Neural cell (in vitro differentiated cells): ENCODE results near the gene URAD.

Experiments used
- EP300 ChIP-seq: fragments of 450-650 bp; conservative IDR thresholded peaks from 2 replicates; pipeline ENCODE4 v1.6.1; 2014; ENCODE audit warnings: antibody characterized with exemption, mild to moderate bottlenecking, moderate library complexity; ENCODE audit not compliant: poor library complexity, severe bottlenecking
- EZH2 ChIP-seq: fragments of 200-600, 300-800 bp; shearing (Covaris generic), sonication (generic); IDR thresholded peaks from 2 replicates; pipeline ENCODE4 v1.6.1; 2014; ENCODE audit warnings: antibody characterized with exemption, low read length, borderline replicate concordance, mild to moderate bottlenecking; ENCODE audit not compliant: insufficient read depth, poor library complexity, severe bottlenecking
- MXI1 ChIP-seq: fragments of 450-650 bp; conservative IDR thresholded peaks from 2 replicates; pipeline ENCODE4 v1.6.1; 2014; ENCODE audit warnings: antibody characterized with exemption, mild to moderate bottlenecking; ENCODE audit not compliant: poor library complexity, severe bottlenecking
- POLR2AphosphoS5 ChIP-seq: IDR thresholded peaks from 2 replicates; pipeline ENCODE4 v1.6.1; 2012
- RAD21 ChIP-seq: fragments of 450-650 bp; conservative IDR thresholded peaks from 2 replicates; pipeline ENCODE4 v1.6.1; 2014; ENCODE audit warnings: antibody characterized with exemption, mild to moderate bottlenecking, moderate library complexity
- REST ChIP-seq: IDR thresholded peaks from 2 replicates; pipeline ENCODE4 v1.6.1; 2012; ENCODE audit warnings: borderline replicate concordance
- SMC3 ChIP-seq: fragments of 450-650 bp; conservative IDR thresholded peaks from 2 replicates; pipeline ENCODE4 v1.6.1; 2014; ENCODE audit warnings: antibody characterized with exemption, mild to moderate bottlenecking, moderate library complexity; ENCODE audit not compliant: poor library complexity
- TF ChIP-seq, protein P1 (sequence below): fragments of 450-650 bp; IDR thresholded peaks from 2 replicates; pipeline ENCODE4 v1.5.1; 2014; ENCODE audit warnings: antibody characterized with exemption, mild to moderate bottlenecking, moderate library complexity; ENCODE audit not compliant: poor library complexity, severe bottlenecking

DNA sequence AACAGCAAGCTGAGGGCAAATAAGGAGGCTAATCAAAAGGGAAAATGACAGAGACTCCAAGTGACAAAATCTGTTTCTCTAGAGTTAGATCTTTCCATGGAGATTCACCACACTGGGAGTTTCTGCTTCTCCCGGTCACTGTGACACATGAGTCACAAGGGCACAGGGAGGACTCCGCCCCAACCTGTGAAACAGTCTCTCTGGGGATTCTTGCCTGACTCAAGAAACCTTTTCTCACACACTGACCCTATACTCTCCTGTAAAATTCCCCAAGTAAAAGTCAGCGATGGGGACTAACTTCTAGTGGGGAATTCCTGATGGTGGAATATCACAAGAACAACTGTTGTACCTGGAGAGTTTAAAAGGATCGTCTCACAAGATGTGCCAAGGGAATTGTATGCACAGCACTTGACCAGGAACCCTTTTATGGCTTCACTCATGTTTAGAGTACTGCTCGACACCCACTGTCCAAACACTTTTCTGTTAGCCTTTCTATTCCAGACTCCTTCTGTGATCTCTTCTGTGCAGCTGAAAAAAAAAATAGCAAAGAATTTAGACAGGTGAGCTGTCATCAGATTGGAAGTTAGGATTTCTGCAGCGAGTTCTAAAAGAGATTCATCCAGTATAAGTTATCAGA, 46.8 kb upstream of the URAD start:
- TF ChIP-seq SMC3 (no peak), MXI1 (no peak), POLR2AphosphoS5 (no peak), EZH2 (no peak), REST (no peak), EP300 (no peak), RAD21 (no peak)
- TF ChIP-seq, protein P1, sequence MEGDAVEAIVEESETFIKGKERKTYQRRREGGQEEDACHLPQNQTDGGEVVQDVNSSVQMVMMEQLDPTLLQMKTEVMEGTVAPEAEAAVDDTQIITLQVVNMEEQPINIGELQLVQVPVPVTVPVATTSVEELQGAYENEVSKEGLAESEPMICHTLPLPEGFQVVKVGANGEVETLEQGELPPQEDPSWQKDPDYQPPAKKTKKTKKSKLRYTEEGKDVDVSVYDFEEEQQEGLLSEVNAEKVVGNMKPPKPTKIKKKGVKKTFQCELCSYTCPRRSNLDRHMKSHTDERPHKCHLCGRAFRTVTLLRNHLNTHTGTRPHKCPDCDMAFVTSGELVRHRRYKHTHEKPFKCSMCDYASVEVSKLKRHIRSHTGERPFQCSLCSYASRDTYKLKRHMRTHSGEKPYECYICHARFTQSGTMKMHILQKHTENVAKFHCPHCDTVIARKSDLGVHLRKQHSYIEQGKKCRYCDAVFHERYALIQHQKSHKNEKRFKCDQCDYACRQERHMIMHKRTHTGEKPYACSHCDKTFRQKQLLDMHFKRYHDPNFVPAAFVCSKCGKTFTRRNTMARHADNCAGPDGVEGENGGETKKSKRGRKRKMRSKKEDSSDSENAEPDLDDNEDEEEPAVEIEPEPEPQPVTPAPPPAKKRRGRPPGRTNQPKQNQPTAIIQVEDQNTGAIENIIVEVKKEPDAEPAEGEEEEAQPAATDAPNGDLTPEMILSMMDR: no peak
